ENCODE measurements around the gene UBAC2. TPM values are rescaled to one million over a fixed set of nuclear protein-coding genes. Genes with fewer than 3 reads are reported as not detected.

UBAC2 gene
- total RNA-seq, 2 donors from 2014 or later: 72.7 to 80.4 TPM

GRCh38 chr13:99154064-99154463 is 46.6 kb upstream of the UBAC2 start:
- Histone ChIP-seq H3K4me3 (ENCODE audit: low read length) (no peak overlapping the region), H3K9ac (ENCODE audit: extremely low read depth, low read length, poor library complexity, severe bottlenecking) (no peak overlapping the region), H3K4me1 (ENCODE audit: control insufficient read depth, insufficient read depth, low read length) (no peaks in the 10 kb centered on the region), H3K27ac (ENCODE audit: low read depth, low read length) (no peak overlapping the region), H3K9me3 (ENCODE audit: control insufficient read depth, low read length) (no peaks in the 10 kb centered on the region), H3K27me3 (ENCODE audit: control insufficient read depth, insufficient read depth, low read length, poor library complexity, severe bottlenecking) (no peaks in the 10 kb centered on the region), H3K36me3 (ENCODE audit: control insufficient read depth, insufficient read depth, low read length) (no peaks in the 10 kb centered on the region)
- Mint-ChIP-seq H3K27ac (no peak overlapping the region), H3K9me3 (no peaks in the 10 kb centered on the region), H3K36me3 (ENCODE audit: low read depth) (no peaks in the 10 kb centered on the region), H3K27me3 (ENCODE audit: insufficient read depth) (no peaks in the 10 kb centered on the region), H3K4me1 (peaks cover 3% of the 10 kb centered on the region), H3K4me3 (no peak overlapping the region)
- DNase-seq: no peak
- TF ChIP-seq CTCF (conservative IDR thresholded peaks at IDR 0.05): no peak
- WGBS, 2 experiments (ENCODE audit: insufficient coverage in 1 of 2, insufficient read length in 1 of 2): 96 to 100% methylated on average over 2 of the region's 2 CpGs

GRCh38 chr13:99155821-99156220 is 44.8 kb upstream of the UBAC2 start:
- no peaks in the 10 kb centered on the region for H3K36me3 Mint-ChIP-seq (ENCODE audit: low read depth)
- Histone ChIP-seq H3K27me3 (ENCODE audit: control insufficient read depth, insufficient read depth, low read length, poor library complexity, severe bottlenecking) (no peaks in the 10 kb centered on the region), H3K4me1 (ENCODE audit: control insufficient read depth, insufficient read depth, low read length) (no peaks in the 10 kb centered on the region), H3K4me3 (ENCODE audit: low read length) (no peak overlapping the region), H3K9me3 (ENCODE audit: control insufficient read depth, low read length) (no peaks in the 10 kb centered on the region), H3K36me3 (ENCODE audit: control insufficient read depth, insufficient read depth, low read length) (no peaks in the 10 kb centered on the region), H3K9ac (ENCODE audit: extremely low read depth, low read length, poor library complexity, severe bottlenecking) (no peak overlapping the region), H3K27ac (ENCODE audit: low read depth, low read length) (no peak overlapping the region)
- H3K4me3 Mint-ChIP-seq: no peak overlapping the region
- H3K27ac Mint-ChIP-seq: no peak overlapping the region
- no peak for DNase-seq
- H3K27me3 Mint-ChIP-seq (ENCODE audit: insufficient read depth): no peaks in the 10 kb centered on the region
- H3K9me3 Mint-ChIP-seq: no peaks in the 10 kb centered on the region
- TF ChIP-seq CTCF (conservative IDR thresholded peaks at IDR 0.05): no peak
- peaks cover 4% of the 10 kb centered on the region for H3K4me1 Mint-ChIP-seq
- WGBS, 2 experiments (ENCODE audit: insufficient coverage in 1 of 2, insufficient read length in 1 of 2): 95% methylated on average over 5 of the region's 5 CpGs; no CpG with 5 or more reads in 1 of the 2 experiments

- no peaks in the 10 kb centered on the region for H3K36me3 Mint-ChIP-seq (ENCODE audit: low read depth)
- H3K27me3 ChIP-seq (ENCODE audit: control insufficient read depth, insufficient read depth, low read length, poor library complexity, severe bottlenecking): no peaks in the 10 kb centered on the region
- no peaks in the 10 kb centered on the region for H3K4me1 ChIP-seq (ENCODE audit: control insufficient read depth, insufficient read depth, low read length)
- H3K27ac Mint-ChIP-seq: no peak overlapping the region
- H3K9me3 ChIP-seq (ENCODE audit: control insufficient read depth, low read length): no peaks in the 10 kb centered on the region
- H3K4me3 Mint-ChIP-seq: no peak overlapping the region
- no peaks in the 10 kb centered on the region for H3K36me3 ChIP-seq (ENCODE audit: control insufficient read depth, insufficient read depth, low read length)
- H3K27me3 Mint-ChIP-seq (ENCODE audit: insufficient read depth): no peaks in the 10 kb centered on the region
- no peak for DNase-seq
- H3K4me1 Mint-ChIP-seq: peaks cover 4% of the 10 kb centered on the region
- no peak overlapping the region for H3K4me3 ChIP-seq (ENCODE audit: low read length)
- H3K27ac ChIP-seq (ENCODE audit: low read depth, low read length): no peak overlapping the region
- WGBS, 2 experiments (ENCODE audit: insufficient coverage in 1 of 2, insufficient read length in 1 of 2): 72 to 74% methylated on average over 3 to 5 of the region's 5 CpGs
- TF ChIP-seq CTCF (conservative IDR thresholded peaks at IDR 0.05): no peak
- H3K9me3 Mint-ChIP-seq: no peaks in the 10 kb centered on the region
- no peak overlapping the region for H3K9ac ChIP-seq (ENCODE audit: extremely low read depth, low read length, poor library complexity, severe bottlenecking)
Measured at GRCh38 chr13:99157046-99157445, 43.6 kb upstream of the UBAC2 start.
